Kidney (tissue), 14 donors: ENCODE results near the gene PTOV1. TPM values are rescaled to one million over a fixed set of nuclear protein-coding genes. Genes with fewer than 3 reads are reported as not detected.

Experiments used
- DNase-seq, 5 donors: peaks; one replicate each; pipeline ENCODE4 v3.0.0-alpha.2; 2013 to 2020
- FAIRE-seq: peaks from 2 replicates; lab custom pipeline; 2012; peaks lifted over from hg19 to GRCh38; lab: Jason Lieb, UNC
- H3K27ac ChIP-seq, 2 donors: one replicate each; pipeline ENCODE4 v1.7.0; 2013; ENCODE audit warnings: low read depth in 2 of 2, low read length in 2 of 2, inconsistent platforms in 1 of 2
- H3K27me3 ChIP-seq: one replicate; pipeline ENCODE4 v1.7.1; 2013; ENCODE audit warnings: low read length, inconsistent platforms; ENCODE audit not compliant: control insufficient read depth, insufficient read depth
- H3K36me3 ChIP-seq, 3 donors: one replicate each; pipeline versions ENCODE4 v1.7.0 to v1.7.1; 2013; ENCODE audit warnings: low read length in 3 of 3, control low read depth in 1 of 3, inconsistent platforms in 1 of 3; ENCODE audit not compliant: insufficient read depth in 3 of 3, control insufficient read depth in 2 of 3
- H3K4me1 ChIP-seq, 3 donors: one replicate each; pipeline versions ENCODE4 v1.7.0 to v1.7.1; 2013; ENCODE audit warnings: low read length in 3 of 3, inconsistent platforms in 1 of 3, low read depth in 1 of 3; ENCODE audit not compliant: control insufficient read depth in 2 of 3, insufficient read depth in 2 of 3
- H3K4me3 ChIP-seq, 3 donors: one replicate each; pipeline versions ENCODE4 v1.7.0 to v1.8.1; 2013; ENCODE audit warnings: low read length in 3 of 3, control low read depth in 1 of 3, inconsistent platforms in 1 of 3
- H3K9ac ChIP-seq, 3 donors: one replicate each; pipeline versions ENCODE4 v1.7.0 to v1.7.1; 2013; ENCODE audit warnings: low read length in 3 of 3, control low read depth in 1 of 3, inconsistent platforms in 1 of 3
- H3K9me3 ChIP-seq, 3 donors: one replicate each; pipeline versions ENCODE4 v1.7.0 to v1.7.1; 2013; ENCODE audit warnings: low read length in 3 of 3, control low read depth in 1 of 3, inconsistent platforms in 1 of 3; ENCODE audit not compliant: control insufficient read depth in 2 of 3, insufficient read depth in 1 of 3
- intact Hi-C: fragments of 100-400 bp; cut with DNase I; formaldehyde crosslinking; loops from one replicate; pipeline ENCODE4 v1.11.1; 2022
- polyA plus RNA-seq: library from polyadenylated mRNA; stranded (reverse); fragments of 350-450 nt; fragmentation: Illumina TruSeq; extraction: RNeasy Lipid Tissue Mini Kit (QIAGEN cat#74804); gene quantifications from one replicate; pipeline ENCODE4 v1.2.3, GENCODE V29; 2014; ENCODE audit warnings: low read depth, low replicate concordance; ENCODE audit not compliant: insufficient read depth
- total RNA-seq: library from RNA; stranded (reverse); fragmentation: NEBNext Ultra II Directional; extraction: Animal tissue kit (Norgen Biotek cat#: 25700); gene quantifications from one replicate; pipeline ENCODE4 v1.2.1, GENCODE V29; 2021
- TF ChIP-seq, protein P1 (sequence below): IDR thresholded peaks from 3 replicates; pipeline ENCODE4 v1.5.1; 2012; ENCODE audit warnings: mild to moderate bottlenecking, moderate library complexity, borderline replicate concordance; ENCODE audit not compliant: insufficient read depth; ENCODE audit errors: extremely low read depth
- donor health status: control.
- donor health status: control.
- donor health status: control.
- donor health status: control.
- donor health status: control.
- donor health status: DM: yes; HTN: yes; CAD: no.
- donor health status: Normal renal cell carcinoma (clear cell type).

The PTOV1 gene
- total and polyA plus RNA-seq, 2 donors from 2014 or later: 118 to 235 TPM

DNA sequence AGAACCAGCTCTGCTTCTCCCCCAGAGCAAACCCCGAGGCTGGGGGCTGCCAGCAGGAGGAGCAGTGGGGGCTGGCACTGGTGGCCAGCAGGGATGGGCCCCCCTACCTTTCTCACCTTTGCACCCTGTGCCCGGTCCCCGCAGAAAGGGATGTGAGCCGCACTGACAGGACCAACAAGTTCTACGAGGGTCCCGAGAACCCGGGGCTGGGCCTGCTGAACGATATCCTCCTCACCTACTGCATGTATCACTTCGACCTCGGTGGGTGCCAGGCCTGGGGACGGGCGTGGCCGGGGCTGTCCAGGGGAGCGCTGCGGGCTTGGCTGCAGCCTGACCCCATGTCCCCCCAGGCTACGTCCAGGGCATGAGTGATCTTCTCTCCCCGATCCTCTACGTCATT lies 33.1 kb downstream of the PTOV1 start:
- Histone ChIP-seq H3K27ac (no peak overlapping the region), H3K27me3 (no peaks in the 10 kb centered on the region), H3K9me3 (peaks cover 0 to 5% (median 0%) of the 10 kb centered on the region in 3 donors), H3K36me3 (peaks cover 8 to 56% (median 34%) of the 10 kb centered on the region in 3 donors), H3K4me1 (peaks cover 0 to 2% (median 0%) of the 10 kb centered on the region in 3 donors), H3K4me3 (no peak overlapping the region), H3K9ac (no peak overlapping the region)
- FAIRE-seq (no peak), DNase-seq (peak in 2 of 5 donors; percentile 48 to 74)
- TF ChIP-seq, protein P1, sequence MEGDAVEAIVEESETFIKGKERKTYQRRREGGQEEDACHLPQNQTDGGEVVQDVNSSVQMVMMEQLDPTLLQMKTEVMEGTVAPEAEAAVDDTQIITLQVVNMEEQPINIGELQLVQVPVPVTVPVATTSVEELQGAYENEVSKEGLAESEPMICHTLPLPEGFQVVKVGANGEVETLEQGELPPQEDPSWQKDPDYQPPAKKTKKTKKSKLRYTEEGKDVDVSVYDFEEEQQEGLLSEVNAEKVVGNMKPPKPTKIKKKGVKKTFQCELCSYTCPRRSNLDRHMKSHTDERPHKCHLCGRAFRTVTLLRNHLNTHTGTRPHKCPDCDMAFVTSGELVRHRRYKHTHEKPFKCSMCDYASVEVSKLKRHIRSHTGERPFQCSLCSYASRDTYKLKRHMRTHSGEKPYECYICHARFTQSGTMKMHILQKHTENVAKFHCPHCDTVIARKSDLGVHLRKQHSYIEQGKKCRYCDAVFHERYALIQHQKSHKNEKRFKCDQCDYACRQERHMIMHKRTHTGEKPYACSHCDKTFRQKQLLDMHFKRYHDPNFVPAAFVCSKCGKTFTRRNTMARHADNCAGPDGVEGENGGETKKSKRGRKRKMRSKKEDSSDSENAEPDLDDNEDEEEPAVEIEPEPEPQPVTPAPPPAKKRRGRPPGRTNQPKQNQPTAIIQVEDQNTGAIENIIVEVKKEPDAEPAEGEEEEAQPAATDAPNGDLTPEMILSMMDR: no peak
- intact Hi-C loops: no loop called here

DNA sequence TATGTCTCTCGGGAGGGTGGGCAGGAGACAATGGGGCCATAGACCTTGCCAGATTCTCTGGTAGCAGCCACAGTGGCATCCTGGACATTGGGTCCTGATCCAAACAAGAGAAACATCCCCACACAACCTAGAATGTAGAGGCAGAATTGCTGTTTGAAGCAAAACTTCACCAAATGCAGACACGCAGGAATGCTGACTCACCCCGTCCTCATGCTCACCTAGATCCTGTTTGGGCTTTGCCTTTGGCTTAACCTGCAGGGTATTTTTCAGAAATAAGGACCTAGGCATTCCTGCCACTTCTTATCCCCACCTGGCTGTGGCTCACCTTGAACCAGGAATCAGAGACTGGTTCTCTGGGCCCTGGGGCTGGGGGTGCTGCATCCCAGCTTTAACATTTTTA lies 33.8 kb downstream of the PTOV1 start:
- FAIRE-seq (no peak), DNase-seq (no peak)
- peaks cover 0 to 5% (median 0%) of the 10 kb centered on the region in 3 donors for H3K9me3 ChIP-seq
- H3K4me3 ChIP-seq: no peak overlapping the region
- peaks cover 0 to 2% (median 0%) of the 10 kb centered on the region in 3 donors for H3K4me1 ChIP-seq
- H3K36me3 ChIP-seq: peaks cover 6 to 51% (median 34%) of the 10 kb centered on the region in 3 donors
- no peak overlapping the region for H3K27ac ChIP-seq
- intact Hi-C loops: no loop called here
- TF ChIP-seq, protein P1: no peak
- H3K27me3 ChIP-seq: no peaks in the 10 kb centered on the region
- H3K9ac ChIP-seq: no peak overlapping the region

DNA sequence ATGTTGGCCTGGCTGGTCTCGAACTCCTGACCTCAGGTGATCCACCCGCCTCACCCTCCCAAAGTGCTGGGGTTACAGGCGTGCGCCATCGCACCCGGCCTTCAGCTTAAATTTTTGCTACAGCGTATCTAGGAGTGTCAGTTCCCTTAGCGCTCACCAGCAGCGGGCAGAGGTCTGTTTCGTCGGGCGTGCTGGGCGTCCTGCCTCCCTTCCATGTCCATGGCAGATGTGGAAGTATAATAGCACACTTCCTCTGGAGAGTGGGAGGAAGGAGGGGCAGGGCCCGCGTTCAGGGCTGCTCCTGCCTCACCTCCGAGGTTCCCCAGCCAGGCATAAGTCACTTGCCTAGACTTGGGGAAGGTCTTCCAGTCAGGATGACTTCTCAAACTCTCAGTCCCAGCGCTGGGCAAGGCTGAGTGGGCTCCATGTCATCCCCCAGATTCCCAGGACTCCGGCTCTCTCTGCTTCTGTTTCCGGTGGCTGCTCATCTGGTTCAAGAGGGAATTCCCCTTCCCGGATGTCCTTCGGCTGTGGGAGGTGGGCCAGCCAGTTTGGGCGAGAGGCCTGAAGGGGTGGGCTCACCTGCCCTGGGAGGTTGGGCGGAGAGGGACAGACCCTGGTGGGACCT lies 36.2 kb downstream of the PTOV1 start:
- Histone ChIP-seq H3K36me3 (peaks cover 5 to 29% (median 16%) of the 10 kb centered on the region in 3 donors), H3K27me3 (no peaks in the 10 kb centered on the region), H3K4me1 (peaks cover 0 to 5% (median 0%) of the 10 kb centered on the region in 3 donors), H3K4me3 (no peak overlapping the region), H3K9ac (no peak overlapping the region), H3K9me3 (peaks cover 0 to 5% (median 0%) of the 10 kb centered on the region in 3 donors), H3K27ac (peak overlapping the region in 1 of 2 donors; percentile 28)
- FAIRE-seq (no peak), DNase-seq (peak in 3 of 5 donors; percentile 52 to 66 (median 53))
- intact Hi-C loops: no loop called here
- TF ChIP-seq, protein P1: no peak
